GM19324 (cell line): ENCODE data around the gene NUP35.

Experiments
- ATAC-seq: cut with Tn5 transposase; IDR thresholded peaks from one replicate; pipeline ENCODE4 v1.9.1; 2021; ENCODE audit warnings: mild to moderate bottlenecking, moderate library complexity; ENCODE audit not compliant: unreplicated experiment, low FRiP score

NUP35 gene

GRCh38 chr2:183204397-183204796, 80.2 kb downstream of the NUP35 start:
- no peak for ATAC-seq

GRCh38 chr2:183207110-183207509, 82.9 kb downstream of the NUP35 start:
- no peak for ATAC-seq

- no peak for ATAC-seq
Measured at GRCh38 chr2:183209395-183210028, 85.3 kb downstream of the NUP35 start.
